Central memory CD8-positive, alpha-beta T cell (primary cell): ENCODE measurements around the gene TSPAN9.

ENCODE experiments used
- ATAC-seq: fragments of 150-1000 bp; cut with Tn5 transposase; replicated peaks from 2 replicates; pipeline ENCODE4 v1.10.0; 2022; ENCODE audit warnings: mild to moderate bottlenecking, moderate FRiP score, moderate number of reproducible peaks; ENCODE audit not compliant: poor library complexity, severe bottlenecking; ENCODE audit errors: extremely low read depth
- DNase-seq, 2 donors: peaks; one replicate each; pipeline ENCODE4 v3.0.0; 2021; ENCODE audit warnings: low spot score in 2 of 2
- H3K27ac Mint-ChIP-seq: one replicate; pipeline ENCODE4 v1.8.0; 2022; ENCODE audit warnings: low read depth, mild to moderate bottlenecking, moderate library complexity, mixed read lengths
- H3K27me3 Mint-ChIP-seq: one replicate; pipeline ENCODE4 v1.8.0; 2022; ENCODE audit warnings: mixed read lengths
- H3K36me3 Mint-ChIP-seq: one replicate; pipeline ENCODE4 v1.8.0; 2022; ENCODE audit warnings: mild to moderate bottlenecking, moderate library complexity, mixed read lengths; ENCODE audit not compliant: insufficient read depth
- H3K4me1 Mint-ChIP-seq: one replicate; pipeline ENCODE4 v1.8.0; 2022; ENCODE audit warnings: mixed read lengths
- H3K4me3 Mint-ChIP-seq: one replicate; pipeline ENCODE4 v1.8.0; 2022; ENCODE audit warnings: mild to moderate bottlenecking, moderate library complexity, mixed read lengths
- H3K9me3 Mint-ChIP-seq: one replicate; pipeline ENCODE4 v1.8.0; 2022; ENCODE audit warnings: mixed read lengths

The TSPAN9 gene

GRCh38 chr12:3167636-3168035 lies 90.5 kb downstream of the TSPAN9 start:
- H3K27me3 Mint-ChIP-seq = peaks cover 65% of the 10 kb centered on the region
- ATAC-seq (no peak), DNase-seq (no peak)
- no peak overlapping the region for H3K4me3 Mint-ChIP-seq
- peaks cover 3% of the 10 kb centered on the region for H3K36me3 Mint-ChIP-seq
- no peaks in the 10 kb centered on the region for H3K4me1 Mint-ChIP-seq
- no peak overlapping the region for H3K27ac Mint-ChIP-seq
- no peaks in the 10 kb centered on the region for H3K9me3 Mint-ChIP-seq

DNA sequence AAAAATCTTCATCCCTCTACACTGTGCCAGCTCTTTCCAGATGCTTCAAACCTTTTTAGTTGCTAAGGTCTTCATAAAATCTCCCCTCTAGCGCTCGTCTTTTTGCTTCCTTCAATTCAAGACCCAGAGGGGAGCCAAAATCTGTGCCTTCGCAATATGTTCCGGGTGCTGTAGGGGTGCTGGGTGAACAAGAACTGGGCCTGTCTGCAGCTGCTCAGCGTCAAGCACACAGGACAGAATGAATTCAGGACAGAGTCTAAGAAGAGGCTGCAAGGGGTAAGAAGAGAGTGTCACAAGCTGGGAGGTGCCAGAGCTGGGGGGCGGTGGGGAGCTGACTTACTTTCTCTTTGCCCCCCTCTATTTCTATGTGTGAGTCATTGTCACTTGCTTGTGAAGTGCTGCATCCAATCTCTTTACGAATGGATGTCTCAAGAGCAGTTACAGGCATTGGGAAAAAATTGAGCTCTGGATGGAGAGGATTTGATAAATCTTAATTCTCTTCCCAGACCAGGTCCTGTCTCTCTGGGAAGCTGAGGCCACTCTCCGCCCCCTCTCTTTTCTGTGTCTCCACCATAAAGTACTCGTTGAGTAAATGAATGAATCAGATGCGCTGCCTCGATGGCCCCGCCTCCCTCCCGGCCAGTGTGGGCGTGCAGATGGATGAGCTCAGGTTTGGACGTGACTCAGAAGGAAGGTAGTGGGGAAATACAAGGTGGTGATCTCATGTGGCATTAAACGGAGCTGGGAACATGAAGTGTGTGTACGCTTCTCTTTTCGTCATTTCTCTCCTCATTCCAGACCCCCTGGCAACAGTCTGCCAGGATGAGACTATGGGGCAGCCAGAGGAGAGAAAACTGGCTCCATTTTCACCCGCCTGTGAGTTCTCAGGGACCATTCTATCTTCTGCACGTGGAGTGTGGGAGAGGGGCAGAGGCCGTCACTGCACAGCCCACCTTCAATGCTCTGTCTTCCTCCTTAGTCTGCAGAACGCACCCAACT lies 91.3 kb downstream of the TSPAN9 start:
- no peak overlapping the region for H3K4me3 Mint-ChIP-seq
- no peaks in the 10 kb centered on the region for H3K4me1 Mint-ChIP-seq
- DNase-seq (no peak), ATAC-seq (no peak)
- peaks cover 3% of the 10 kb centered on the region for H3K36me3 Mint-ChIP-seq
- H3K27ac Mint-ChIP-seq = no peak overlapping the region
- H3K27me3 Mint-ChIP-seq = peaks cover 56% of the 10 kb centered on the region
- H3K9me3 Mint-ChIP-seq = no peaks in the 10 kb centered on the region

DNA sequence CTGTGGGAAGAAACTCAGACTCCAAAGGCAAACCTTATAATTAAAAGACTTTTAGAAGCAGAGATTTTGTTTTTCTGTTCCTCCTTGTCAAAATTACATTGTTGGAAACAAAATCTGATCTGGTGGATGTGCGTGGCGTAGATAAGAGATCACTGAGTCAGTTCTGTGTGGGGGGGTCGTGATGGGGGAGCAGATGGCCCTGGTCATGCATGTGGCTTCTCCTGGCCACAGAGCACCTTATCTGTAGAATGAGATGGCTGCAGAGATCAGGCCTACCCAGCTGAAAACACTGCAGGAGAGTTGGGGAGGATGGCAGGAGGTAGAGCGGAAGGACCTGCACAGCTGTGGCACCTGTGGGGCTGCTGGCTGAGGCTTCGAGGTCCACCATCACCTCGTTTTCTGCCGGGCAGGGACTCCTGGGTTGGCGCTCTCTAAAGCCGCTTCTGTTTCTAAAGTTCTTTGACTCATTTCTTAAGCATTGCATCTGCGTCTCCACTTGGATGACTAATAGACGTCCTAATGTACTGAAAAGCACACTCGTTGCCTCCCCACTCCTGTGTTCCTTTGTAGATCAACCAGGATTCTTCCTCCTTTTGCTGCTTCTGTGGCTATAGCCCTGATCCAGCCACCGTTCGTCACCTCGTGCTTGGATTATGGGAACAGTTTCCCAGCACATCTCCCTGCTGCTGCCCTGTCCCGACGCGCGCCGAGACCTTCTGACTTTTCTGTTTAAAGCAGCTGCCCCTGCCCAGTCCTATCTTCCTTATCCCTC lies 93.4 kb downstream of the TSPAN9 start:
- no peaks in the 10 kb centered on the region for H3K4me1 Mint-ChIP-seq
- no peaks in the 10 kb centered on the region for H3K9me3 Mint-ChIP-seq
- peaks cover 3% of the 10 kb centered on the region for H3K36me3 Mint-ChIP-seq
- H3K27ac Mint-ChIP-seq = no peak overlapping the region
- no peak for ATAC-seq
- DNase-seq = no peak
- no peak overlapping the region for H3K4me3 Mint-ChIP-seq
- peaks cover 41% of the 10 kb centered on the region for H3K27me3 Mint-ChIP-seq

DNA sequence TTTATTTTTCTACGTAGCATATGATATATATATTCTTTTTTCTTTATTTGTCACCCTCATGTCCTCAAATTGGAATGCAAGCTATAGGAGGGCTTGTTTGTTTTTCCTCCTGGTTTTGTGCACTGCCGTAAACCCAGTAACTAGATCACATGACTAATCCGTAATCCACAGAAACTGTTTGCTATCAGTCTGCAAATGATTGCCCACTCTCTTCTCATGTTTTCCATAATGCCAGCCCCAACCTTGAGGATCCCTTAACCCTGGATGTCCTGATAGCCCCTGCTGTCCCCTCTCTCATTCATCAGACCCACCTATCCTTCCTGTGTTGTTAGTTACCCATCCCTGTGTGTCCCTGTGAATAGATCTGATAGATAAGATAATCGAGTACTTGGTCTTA lies 94.0 kb downstream of the TSPAN9 start:
- peaks cover 1% of the 10 kb centered on the region for H3K36me3 Mint-ChIP-seq
- H3K4me3 Mint-ChIP-seq = no peak overlapping the region
- no peak overlapping the region for H3K27ac Mint-ChIP-seq
- H3K9me3 Mint-ChIP-seq = no peaks in the 10 kb centered on the region
- peaks cover 41% of the 10 kb centered on the region for H3K27me3 Mint-ChIP-seq
- ATAC-seq = no peak
- H3K4me1 Mint-ChIP-seq = no peaks in the 10 kb centered on the region
- DNase-seq = no peak

DNA sequence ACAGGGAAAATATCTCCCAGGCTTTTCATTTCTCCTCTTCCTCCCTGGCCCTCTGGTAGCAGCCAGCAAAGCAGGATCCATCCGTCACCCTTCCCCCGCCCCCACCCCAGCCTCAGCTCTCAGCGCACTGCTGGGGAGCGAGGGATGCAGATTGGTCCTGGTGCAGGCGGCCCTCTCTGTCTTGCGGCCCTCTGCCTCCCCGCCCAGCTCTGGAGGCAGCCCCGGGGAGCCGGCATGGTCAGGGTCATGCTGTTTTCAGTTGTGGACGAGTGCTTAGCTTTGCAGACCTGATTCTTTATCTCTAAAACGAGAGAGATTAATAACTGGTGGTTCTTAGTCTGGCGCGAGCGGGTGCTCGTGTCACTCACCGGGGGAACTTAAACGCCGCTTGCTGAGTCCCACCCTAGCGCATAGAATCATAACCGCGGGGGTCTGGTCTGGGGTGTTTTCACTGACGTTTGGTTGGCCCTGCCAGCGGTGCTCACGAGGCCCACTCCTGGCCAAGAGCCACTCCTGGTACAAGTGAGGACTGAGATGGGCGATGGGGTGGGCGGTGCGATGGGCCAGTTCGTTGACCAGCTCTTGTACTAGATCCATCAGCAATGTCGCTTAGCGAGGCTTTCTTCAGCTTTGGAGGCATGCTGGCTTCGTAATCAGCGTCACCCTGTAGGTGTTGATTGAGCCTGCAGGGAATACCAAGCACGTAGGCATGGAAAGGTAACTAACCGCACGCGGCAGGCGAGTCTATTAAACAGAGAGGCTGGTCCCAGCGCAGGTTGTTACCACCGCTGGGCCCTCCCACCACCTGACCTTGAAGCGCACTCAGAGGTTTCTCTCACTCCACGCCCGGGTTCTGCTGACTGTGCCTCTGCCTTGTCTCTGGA lies 95.2 kb downstream of the TSPAN9 start:
- peaks cover 1% of the 10 kb centered on the region for H3K36me3 Mint-ChIP-seq
- H3K27ac Mint-ChIP-seq = no peak overlapping the region
- ATAC-seq (no peak), DNase-seq (no peak)
- H3K4me1 Mint-ChIP-seq = no peaks in the 10 kb centered on the region
- H3K27me3 Mint-ChIP-seq = peaks cover 41% of the 10 kb centered on the region
- no peak overlapping the region for H3K4me3 Mint-ChIP-seq
- H3K9me3 Mint-ChIP-seq = no peaks in the 10 kb centered on the region

DNA sequence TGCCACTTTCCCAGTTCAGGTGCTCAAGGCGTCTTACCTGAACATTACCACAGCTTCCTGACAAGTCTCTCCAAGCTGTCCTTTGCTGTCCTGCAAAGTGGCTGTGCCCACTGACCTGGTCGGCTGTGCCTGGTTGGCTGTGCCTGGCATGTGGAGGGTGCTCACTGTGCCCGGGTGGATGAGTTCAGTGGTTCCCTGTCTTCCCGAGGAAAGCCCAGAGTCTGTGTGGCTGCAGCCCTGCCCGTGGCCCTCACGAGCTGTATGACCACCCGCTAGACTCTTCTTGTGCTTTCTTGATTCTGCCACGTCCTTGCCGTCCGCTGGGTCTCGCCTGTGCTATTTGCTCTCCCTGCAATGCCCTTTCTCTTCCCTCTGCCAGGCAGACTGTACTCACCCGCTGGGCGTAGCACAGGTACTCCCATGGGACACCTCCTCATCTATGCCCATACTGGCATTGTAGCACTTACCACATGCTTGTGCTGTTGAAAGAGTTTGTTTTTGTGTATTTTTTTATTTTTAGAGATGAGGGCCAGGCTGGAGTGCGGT lies 95.9 kb downstream of the TSPAN9 start:
- peaks cover 39% of the 10 kb centered on the region for H3K27me3 Mint-ChIP-seq
- H3K4me1 Mint-ChIP-seq = no peaks in the 10 kb centered on the region
- DNase-seq (no peak), ATAC-seq (no peak)
- no peaks in the 10 kb centered on the region for H3K9me3 Mint-ChIP-seq
- H3K36me3 Mint-ChIP-seq = peaks cover 1% of the 10 kb centered on the region
- no peak overlapping the region for H3K27ac Mint-ChIP-seq
- H3K4me3 Mint-ChIP-seq = no peak overlapping the region

- Mint-ChIP-seq H3K36me3 (peaks cover under 1% of the 10 kb centered on the region), H3K4me1 (no peaks in the 10 kb centered on the region), H3K27ac (no peak overlapping the region), H3K9me3 (no peaks in the 10 kb centered on the region), H3K27me3 (peaks cover 39% of the 10 kb centered on the region), H3K4me3 (no peak overlapping the region)
- ATAC-seq = no peak
- DNase-seq = no peak
These were observed 96.7 kb downstream of the TSPAN9 start for GRCh38 chr12:3173912-3174311.

GRCh38 chr12:3175238-3175637 lies 98.1 kb downstream of the TSPAN9 start:
- Mint-ChIP-seq H3K36me3 (no peaks in the 10 kb centered on the region), H3K27ac (no peak overlapping the region), H3K4me1 (no peaks in the 10 kb centered on the region), H3K27me3 (peaks cover 34% of the 10 kb centered on the region), H3K4me3 (no peak overlapping the region), H3K9me3 (no peaks in the 10 kb centered on the region)
- no peak for ATAC-seq
- no peak for DNase-seq

DNA sequence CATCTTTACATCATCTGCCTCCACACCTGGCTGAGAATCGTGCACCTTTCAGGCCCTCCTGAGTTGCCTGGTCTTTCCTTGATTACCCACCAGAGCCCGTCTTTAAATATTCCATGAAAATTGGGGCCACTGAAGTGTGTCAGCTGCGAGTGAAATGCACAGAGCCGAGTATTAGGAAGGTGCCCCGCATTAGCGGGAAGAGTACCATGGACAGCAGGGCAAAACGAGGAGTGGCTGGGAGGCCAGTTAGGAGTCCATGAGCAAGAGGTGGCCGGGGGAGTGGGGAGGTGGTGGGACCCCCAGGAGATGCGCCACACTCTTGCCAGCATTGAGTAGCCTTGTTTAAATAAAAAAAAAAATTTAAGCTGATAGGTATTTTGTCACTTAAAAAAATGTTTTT lies 99.6 kb downstream of the TSPAN9 start:
- Mint-ChIP-seq H3K36me3 (no peaks in the 10 kb centered on the region), H3K4me1 (no peaks in the 10 kb centered on the region), H3K27ac (no peak overlapping the region)

GRCh38 chr12:3177778-3178425 lies 100.7 kb downstream of the TSPAN9 start:
- Mint-ChIP-seq H3K4me1 (no peaks in the 10 kb centered on the region), H3K4me3 (no peak overlapping the region), H3K27me3 (peaks cover 29% of the 10 kb centered on the region), H3K9me3 (no peaks in the 10 kb centered on the region), H3K36me3 (no peaks in the 10 kb centered on the region), H3K27ac (no peak overlapping the region)
- DNase-seq = no peak
- ATAC-seq = no peak

More for the DNA sequence above, 99.6 kb downstream of the TSPAN9 start:
- no peaks in the 10 kb centered on the region for H3K9me3 Mint-ChIP-seq
- DNase-seq (no peak), ATAC-seq (no peak)
- peaks cover 19% of the 10 kb centered on the region for H3K27me3 Mint-ChIP-seq
- no peak overlapping the region for H3K4me3 Mint-ChIP-seq

GRCh38 chr12:3178671-3179313 lies 101.6 kb downstream of the TSPAN9 start:
- no peaks in the 10 kb centered on the region for H3K36me3 Mint-ChIP-seq
- no peaks in the 10 kb centered on the region for H3K9me3 Mint-ChIP-seq
- H3K4me3 Mint-ChIP-seq = no peak overlapping the region
- H3K27me3 Mint-ChIP-seq = peaks cover 32% of the 10 kb centered on the region
- no peak overlapping the region for H3K27ac Mint-ChIP-seq
- ATAC-seq (no peak), DNase-seq (no peak)
- H3K4me1 Mint-ChIP-seq = no peaks in the 10 kb centered on the region
